B cell (primary cell): ENCODE data around the gene DCAF6. TPM values are rescaled to one million over a fixed set of nuclear protein-coding genes. Genes with fewer than 3 reads are reported as not detected.

ENCODE experiments used
- ATAC-seq: fragments of 200-7000 bp; cut with Tn5 transposase; one replicate; pipeline ENCODE4 v1.10.0; 2021; ENCODE audit warnings: low read depth, mild to moderate bottlenecking, moderate number of reproducible peaks, moderate library complexity
- CTCF ChIA-PET: fragments of 350-600 bp; sonication (Branson Sonifier 250); formaldehyde crosslinking; loops from one replicate; lab custom pipeline; 2021; ENCODE audit warnings: antibody characterized with exemption, inconsistent platforms; lab: Charles Lee
- POLR2A ChIA-PET: fragments of 350-600 bp; sonication (Branson Sonifier 250); formaldehyde crosslinking; loops from one replicate; lab custom pipeline; 2021; ENCODE audit warnings: antibody characterized with exemption; lab: Charles Lee
- DNase-seq: peaks from one replicate; pipeline ENCODE4 v3.0.0; 2013
- H2AFZ ChIP-seq: 2 replicates; pipeline ENCODE4 v1.6.1; 2012; ENCODE audit warnings: mild to moderate bottlenecking, low read depth, low read length; ENCODE audit not compliant: insufficient read depth, poor library complexity, severe bottlenecking
- H3K27ac ChIP-seq, 2 donors: 1 replicate in 1 of 2; 2 replicates in 1 of 2; pipeline ENCODE4 v1.5.1; 2012 to 2013; ENCODE audit warnings: low read length in 2 of 2, mild to moderate bottlenecking in 2 of 2, moderate library complexity in 1 of 2
- H3K27me3 ChIP-seq, 4 experiments: fragments of 200-600 bp in 1 of 4; sonication (generic) in 1 of 4; replicated peaks in 1 of 4; 1 replicate in 2 of 4; 2 replicates in 2 of 4; pipeline versions ENCODE4 v1.6.1 to v1.7.0; 2013 to 2016; ENCODE audit warnings: low read length in 3 of 4, mild to moderate bottlenecking in 2 of 4, mixed read lengths in 1 of 4, moderate library complexity in 1 of 4; ENCODE audit not compliant: insufficient read depth in 4 of 4, control insufficient read depth in 3 of 4; ENCODE audit errors: control extremely low read depth in 1 of 4
- H3K36me3 ChIP-seq, 2 experiments: replicated peaks in 1 of 2; 1 replicate in 1 of 2; 2 replicates in 1 of 2; pipeline versions ENCODE4 v1.6.1 to v1.7.1; 2013; ENCODE audit warnings: low read length in 1 of 2; ENCODE audit not compliant: insufficient read depth in 2 of 2, control insufficient read depth in 1 of 2; ENCODE audit errors: control extremely low read depth in 1 of 2, extremely low read depth in 1 of 2
- H3K4me1 ChIP-seq, 2 donors: fragments of 200-600 bp in 1 of 2; sonication (generic) in 1 of 2; 1 replicate in 1 of 2; 2 replicates in 1 of 2; pipeline versions ENCODE4 v1.5.1 to v1.6.1; 2013 to 2017; ENCODE audit warnings: low read length in 2 of 2; ENCODE audit not compliant: control insufficient read depth in 2 of 2, insufficient read depth in 2 of 2
- H3K4me2 ChIP-seq: replicated peaks from 2 replicates; pipeline ENCODE3; 2012; ENCODE audit warnings: mild to moderate bottlenecking, low read depth, low read length; ENCODE audit not compliant: poor library complexity, severe bottlenecking
- H3K4me3 ChIP-seq, 5 experiments: fragments of 200-600 bp in 1 of 5; sonication (generic) in 1 of 5; 1 replicate in 3 of 5; 2 replicates in 2 of 5; pipeline versions ENCODE4 v1.5.1 to v1.7.0; 2011 to 2016; ENCODE audit warnings: low read length in 4 of 5, mild to moderate bottlenecking in 4 of 5, low read depth in 2 of 5, control low read depth in 1 of 5, moderate library complexity in 1 of 5; ENCODE audit not compliant: insufficient read depth in 1 of 5; ENCODE audit errors: control extremely low read depth in 1 of 5, extremely low read depth in 1 of 5
- H3K79me2 ChIP-seq: fragments of 200-600 bp; sonication (generic); one replicate; pipeline ENCODE4 v1.6.0; 2016; ENCODE audit warnings: low read length; ENCODE audit not compliant: control insufficient read depth, insufficient read depth
- H3K9ac ChIP-seq: fragments of 200-600 bp; sonication (generic); 2 replicates; pipeline ENCODE4 v1.6.1; 2017; ENCODE audit warnings: mild to moderate bottlenecking, low read length, moderate library complexity
- H3K9me3 ChIP-seq, 3 donors: one replicate each; pipeline versions ENCODE4 v1.6.1 to v1.7.1; 2013; ENCODE audit warnings: low read length in 2 of 3; ENCODE audit not compliant: control insufficient read depth in 2 of 3, insufficient read depth in 1 of 3; ENCODE audit errors: control extremely low read depth in 1 of 3
- H4K20me1 ChIP-seq: 2 replicates; pipeline ENCODE4 v1.6.0; 2012; ENCODE audit warnings: mild to moderate bottlenecking, low read length; ENCODE audit not compliant: insufficient read depth, control insufficient read depth, poor library complexity, severe bottlenecking
- H3K27ac Mint-ChIP-seq: one replicate; pipeline ENCODE4 v1.8.0; 2021; ENCODE audit warnings: mixed read lengths
- H3K27me3 Mint-ChIP-seq: one replicate; pipeline ENCODE4 v1.8.0; 2021; ENCODE audit warnings: mixed read lengths
- H3K4me1 Mint-ChIP-seq: one replicate; pipeline ENCODE4 v1.8.0; 2021; ENCODE audit warnings: mixed read lengths
- H3K4me3 Mint-ChIP-seq: one replicate; pipeline ENCODE4 v1.8.0; 2021; ENCODE audit warnings: mixed read lengths
- H3K9me3 Mint-ChIP-seq: one replicate; pipeline ENCODE4 v1.8.0; 2022; ENCODE audit warnings: mixed read lengths; ENCODE audit not compliant: insufficient read depth
- EZH2 ChIP-seq: IDR thresholded peaks from 2 replicates; pipeline ENCODE4 v1.6.1; 2012; ENCODE audit warnings: borderline replicate concordance, low read depth, mild to moderate bottlenecking, moderate library complexity, low read length; ENCODE audit not compliant: insufficient read depth, poor library complexity, severe bottlenecking
- WGBS: methylation state at CpG from one replicate; pipeline ENCODE4 v1.1.5; 2013; ENCODE audit warnings: missing lambda C conversion rate; ENCODE audit not compliant: insufficient coverage; 5-methylcytosine and 5-hydroxymethylcytosine counted together
- intact Hi-C: fragments of 100-400 bp; cut with micrococcal nuclease; formaldehyde crosslinking; loops from one replicate; pipeline ENCODE4 v1.10.0; 2022
- polyA plus RNA-seq: library from polyadenylated mRNA; depleted of rRNA; stranded (reverse); fragments of >200 nt; gene quantifications from 2 replicates; pipeline ENCODE4 v1.2.3, GENCODE V29; 2012
- total RNA-seq, 2 donors: library from RNA; stranded (reverse); fragments of 120-200 nt in 1 of 2; gene quantifications; 1 replicate in 1 of 2; 2 replicates in 1 of 2; pipeline versions ENCODE4 v1.2.3 to v1.2.4, GENCODE V29; 2013 to 2022
- TF ChIP-seq, protein P1 (sequence below): fragments of 200-600 bp; IDR thresholded peaks from one replicate; pipeline ENCODE4 v1.8.0; 2022; ENCODE audit warnings: antibody characterized with exemption, mild to moderate bottlenecking

The DCAF6 gene
- total and polyA plus RNA-seq, 2 donors (not counting 1 experiment from before 2014, with no cell fraction given): 17.5 to 40.4 TPM

DNA sequence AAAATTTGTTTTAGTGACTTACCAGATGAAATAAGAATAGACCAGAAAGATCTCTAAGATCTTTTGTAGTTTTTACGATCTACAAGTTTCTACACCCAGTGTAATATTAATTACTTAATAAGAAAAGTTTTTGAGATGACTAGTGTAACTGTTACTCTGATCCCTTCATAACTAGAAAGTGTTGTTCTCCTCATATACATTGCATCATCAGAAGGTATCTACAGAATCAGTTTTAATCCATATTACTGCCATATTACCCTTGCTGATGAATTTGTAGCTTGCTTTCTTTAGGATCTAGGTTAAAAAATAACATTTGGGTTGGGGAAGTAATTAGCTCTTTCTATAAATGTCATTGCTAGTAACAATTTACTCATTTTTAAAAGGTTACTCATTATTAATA is 127.7 kb downstream of the DCAF6 start:
- ATAC-seq: no peak
- Mint-ChIP-seq H3K9me3 (no peaks in the 10 kb centered on the region), H3K27ac (no peak overlapping the region), H3K4me1 (no peaks in the 10 kb centered on the region), H3K27me3 (no peaks in the 10 kb centered on the region), H3K4me3 (no peak overlapping the region)
- Histone ChIP-seq H3K27ac (no peak overlapping the region), H2AFZ (no peak overlapping the region), H3K4me3 (no peak overlapping the region), H3K4me1 (no peaks in the 10 kb centered on the region), H3K36me3 (peaks cover 7 to 27% of the 10 kb centered on the region in 2 experiments), H4K20me1 (no peaks in the 10 kb centered on the region), H3K9me3 (no peaks in the 10 kb centered on the region), H3K79me2 (no peaks in the 10 kb centered on the region), H3K9ac (no peak overlapping the region), H3K4me2 (no peak overlapping the region), H3K27me3 (no peaks in the 10 kb centered on the region)
- POLR2A ChIA-PET: no interaction called here
- CTCF ChIA-PET: interaction anchor here (0.6 to 3.9 kb wide), 2 partner anchors 19 to 1005 kb away, joined by 3 to 18 read pairs; no protein-coding TSS in a partner anchor
- WGBS: no CpG with 5 or more reads among the region's 1 CpG
- intact Hi-C loops: no loop called here
- TF ChIP-seq, protein P1, sequence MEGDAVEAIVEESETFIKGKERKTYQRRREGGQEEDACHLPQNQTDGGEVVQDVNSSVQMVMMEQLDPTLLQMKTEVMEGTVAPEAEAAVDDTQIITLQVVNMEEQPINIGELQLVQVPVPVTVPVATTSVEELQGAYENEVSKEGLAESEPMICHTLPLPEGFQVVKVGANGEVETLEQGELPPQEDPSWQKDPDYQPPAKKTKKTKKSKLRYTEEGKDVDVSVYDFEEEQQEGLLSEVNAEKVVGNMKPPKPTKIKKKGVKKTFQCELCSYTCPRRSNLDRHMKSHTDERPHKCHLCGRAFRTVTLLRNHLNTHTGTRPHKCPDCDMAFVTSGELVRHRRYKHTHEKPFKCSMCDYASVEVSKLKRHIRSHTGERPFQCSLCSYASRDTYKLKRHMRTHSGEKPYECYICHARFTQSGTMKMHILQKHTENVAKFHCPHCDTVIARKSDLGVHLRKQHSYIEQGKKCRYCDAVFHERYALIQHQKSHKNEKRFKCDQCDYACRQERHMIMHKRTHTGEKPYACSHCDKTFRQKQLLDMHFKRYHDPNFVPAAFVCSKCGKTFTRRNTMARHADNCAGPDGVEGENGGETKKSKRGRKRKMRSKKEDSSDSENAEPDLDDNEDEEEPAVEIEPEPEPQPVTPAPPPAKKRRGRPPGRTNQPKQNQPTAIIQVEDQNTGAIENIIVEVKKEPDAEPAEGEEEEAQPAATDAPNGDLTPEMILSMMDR: no peak
- no peak for TF ChIP-seq EZH2
- no peak for DNase-seq

DNA sequence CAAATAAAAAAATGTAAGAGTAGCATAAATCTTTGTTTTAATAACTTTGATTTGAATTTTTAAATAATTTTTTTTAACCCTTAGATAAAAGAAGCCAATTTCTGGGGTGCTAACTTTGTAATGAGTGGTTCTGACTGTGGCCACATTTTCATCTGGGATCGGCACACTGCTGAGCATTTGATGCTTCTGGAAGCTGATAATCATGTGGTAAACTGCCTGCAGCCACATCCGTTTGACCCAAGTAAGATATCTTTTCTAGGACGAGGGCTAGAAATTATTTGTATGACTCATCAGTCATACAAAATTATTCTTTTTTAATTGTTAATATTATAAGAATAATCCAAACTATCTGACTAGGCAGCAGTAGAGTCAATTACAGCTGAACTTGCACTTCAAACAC is 129.0 kb downstream of the DCAF6 start:
- H3K4me3 ChIP-seq: no peak overlapping the region
- DNase-seq: no peak
- intact Hi-C loops: no loop called here
- H3K4me1 ChIP-seq: no peaks in the 10 kb centered on the region
- no peak overlapping the region for H3K9ac ChIP-seq
- no peak overlapping the region for H3K27ac Mint-ChIP-seq
- H3K27ac ChIP-seq: no peak overlapping the region
- POLR2A ChIA-PET: no interaction called here
- no peaks in the 10 kb centered on the region for H3K9me3 Mint-ChIP-seq
- no peak overlapping the region for H2AFZ ChIP-seq
- no peaks in the 10 kb centered on the region for H3K27me3 Mint-ChIP-seq
- no peaks in the 10 kb centered on the region for H3K27me3 ChIP-seq
- CTCF ChIA-PET: interaction anchor here (0.5 to 3.9 kb wide), 2 partner anchors 17 to 312 kb away, joined by 3 to 18 read pairs; no protein-coding TSS in a partner anchor
- no peaks in the 10 kb centered on the region for H3K4me1 Mint-ChIP-seq
- no peak overlapping the region for H3K4me2 ChIP-seq
- ATAC-seq: no peak
- no peaks in the 10 kb centered on the region for H4K20me1 ChIP-seq
- TF ChIP-seq EZH2: no peak
- TF ChIP-seq, protein P1: no peak
- H3K4me3 Mint-ChIP-seq: no peak overlapping the region
- H3K36me3 ChIP-seq: peaks cover 7 to 40% of the 10 kb centered on the region in 2 experiments
- no peaks in the 10 kb centered on the region for H3K9me3 ChIP-seq
- 100% methylated on average over 1 of the region's 3 CpGs for WGBS
- H3K79me2 ChIP-seq: no peaks in the 10 kb centered on the region
